ENCODE measurements around the gene MSX1.

DNA sequence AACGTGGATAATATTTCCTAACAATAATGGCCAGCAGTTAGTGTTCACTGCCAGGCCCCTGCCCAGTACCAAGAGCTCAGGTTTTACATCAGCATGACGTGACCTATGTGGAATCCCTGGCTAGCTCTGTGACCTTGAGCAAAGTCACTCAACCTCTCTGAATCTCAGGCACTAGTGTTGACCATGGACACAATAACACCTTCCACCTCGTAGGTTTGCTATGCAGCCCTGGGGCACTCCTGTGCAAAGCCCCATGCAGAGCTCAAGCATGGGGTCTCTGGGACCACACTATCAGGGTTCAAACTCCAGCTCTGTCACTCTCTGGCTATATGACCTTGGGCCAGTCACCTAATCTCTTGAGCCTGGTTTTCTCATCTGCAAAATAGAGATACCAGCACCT is 38.7 kb upstream of the MSX1 start:
- TF ChIP-seq CTCF (IDR thresholded peaks at IDR 0.05) = no peak
- TF ChIP-seq EP300 (IDR thresholded peaks at IDR 0.05) = no peak
- TF ChIP-seq POLR2A (IDR thresholded peaks at IDR 0.05) = no peak

All from ovary (tissue), 3 donors.